Ishikawa (cell line): ENCODE data around the gene COL24A1.

ENCODE experiments used
- CEBPB ChIP-seq: IDR thresholded peaks from 2 replicates; pipeline ENCODE4 v1.6.1; 2012
- CREB1 ChIP-seq: IDR thresholded peaks from 2 replicates; pipeline ENCODE4 v1.6.1; 2012; ENCODE audit warnings: low read depth
- EP300 ChIP-seq: IDR thresholded peaks from 2 replicates; pipeline ENCODE4 v1.6.1; 2012; ENCODE audit warnings: borderline replicate concordance
- FOXM1 ChIP-seq: IDR thresholded peaks from 2 replicates; pipeline ENCODE4 v1.6.1; 2012; ENCODE audit warnings: low read depth, borderline replicate concordance
- RAD21 ChIP-seq: IDR thresholded peaks from 2 replicates; pipeline ENCODE4 v1.6.1; 2012; ENCODE audit warnings: low read depth
- TAF1 ChIP-seq: IDR thresholded peaks from 2 replicates; pipeline ENCODE4 v1.6.1; 2012; ENCODE audit warnings: low read depth, mild to moderate bottlenecking
- TEAD4 ChIP-seq: IDR thresholded peaks from 2 replicates; pipeline ENCODE4 v1.6.1; 2012
- YY1 ChIP-seq: IDR thresholded peaks from 2 replicates; pipeline ENCODE4 v1.6.1; 2012; ENCODE audit warnings: low read depth
- TF ChIP-seq, protein P1 (sequence below): IDR thresholded peaks from 2 replicates; pipeline ENCODE4 v1.6.1; 2012
- TF ChIP-seq, protein P2 (sequence below): IDR thresholded peaks from 2 replicates; pipeline ENCODE4 v1.6.1; 2012; ENCODE audit warnings: low read depth, mild to moderate bottlenecking

DNA sequence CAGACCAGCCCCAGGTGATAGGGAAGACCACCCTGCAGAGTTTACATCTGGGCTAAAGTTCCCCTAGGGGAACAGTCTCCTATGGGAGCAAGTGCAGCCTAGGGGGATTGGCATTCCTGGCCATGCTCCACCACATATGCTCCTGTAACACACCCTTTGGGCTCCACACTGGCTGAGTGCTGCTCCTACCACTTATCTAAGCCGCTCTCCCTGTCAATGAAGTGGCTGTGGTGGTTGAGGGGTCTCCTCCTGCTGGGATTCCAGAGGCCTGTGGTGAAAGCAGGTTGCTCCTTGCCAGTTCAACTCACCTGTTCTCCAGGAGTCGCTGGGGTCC is 51.1 kb downstream of the COL24A1 start:
- TF ChIP-seq FOXM1 (no peak), CREB1 (no peak), EP300 (no peak), YY1 (no peak), TAF1 (no peak), TEAD4 (no peak), RAD21 (no peak), CEBPB (no peak)
- TF ChIP-seq, protein P1, sequence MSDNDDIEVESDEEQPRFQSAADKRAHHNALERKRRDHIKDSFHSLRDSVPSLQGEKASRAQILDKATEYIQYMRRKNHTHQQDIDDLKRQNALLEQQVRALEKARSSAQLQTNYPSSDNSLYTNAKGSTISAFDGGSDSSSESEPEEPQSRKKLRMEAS, result no peak
- TF ChIP-seq, protein P2, sequence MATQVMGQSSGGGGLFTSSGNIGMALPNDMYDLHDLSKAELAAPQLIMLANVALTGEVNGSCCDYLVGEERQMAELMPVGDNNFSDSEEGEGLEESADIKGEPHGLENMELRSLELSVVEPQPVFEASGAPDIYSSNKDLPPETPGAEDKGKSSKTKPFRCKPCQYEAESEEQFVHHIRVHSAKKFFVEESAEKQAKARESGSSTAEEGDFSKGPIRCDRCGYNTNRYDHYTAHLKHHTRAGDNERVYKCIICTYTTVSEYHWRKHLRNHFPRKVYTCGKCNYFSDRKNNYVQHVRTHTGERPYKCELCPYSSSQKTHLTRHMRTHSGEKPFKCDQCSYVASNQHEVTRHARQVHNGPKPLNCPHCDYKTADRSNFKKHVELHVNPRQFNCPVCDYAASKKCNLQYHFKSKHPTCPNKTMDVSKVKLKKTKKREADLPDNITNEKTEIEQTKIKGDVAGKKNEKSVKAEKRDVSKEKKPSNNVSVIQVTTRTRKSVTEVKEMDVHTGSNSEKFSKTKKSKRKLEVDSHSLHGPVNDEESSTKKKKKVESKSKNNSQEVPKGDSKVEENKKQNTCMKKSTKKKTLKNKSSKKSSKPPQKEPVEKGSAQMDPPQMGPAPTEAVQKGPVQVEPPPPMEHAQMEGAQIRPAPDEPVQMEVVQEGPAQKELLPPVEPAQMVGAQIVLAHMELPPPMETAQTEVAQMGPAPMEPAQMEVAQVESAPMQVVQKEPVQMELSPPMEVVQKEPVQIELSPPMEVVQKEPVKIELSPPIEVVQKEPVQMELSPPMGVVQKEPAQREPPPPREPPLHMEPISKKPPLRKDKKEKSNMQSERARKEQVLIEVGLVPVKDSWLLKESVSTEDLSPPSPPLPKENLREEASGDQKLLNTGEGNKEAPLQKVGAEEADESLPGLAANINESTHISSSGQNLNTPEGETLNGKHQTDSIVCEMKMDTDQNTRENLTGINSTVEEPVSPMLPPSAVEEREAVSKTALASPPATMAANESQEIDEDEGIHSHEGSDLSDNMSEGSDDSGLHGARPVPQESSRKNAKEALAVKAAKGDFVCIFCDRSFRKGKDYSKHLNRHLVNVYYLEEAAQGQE, result no peak
